Testis (tissue), 2 donors: ENCODE measurements around the gene TP53AIP1.

Source experiments
- CTCF ChIP-seq, 3 experiments: fragments of 450-650 bp in 2 of 3; fragments of 200-600 bp in 1 of 3; sonication (generic) in 1 of 3; IDR thresholded peaks; one replicate each; pipeline ENCODE4 v1.5.1; 2016 to 2019; ENCODE audit warnings: antibody characterized with exemption in 3 of 3, mild to moderate bottlenecking in 2 of 3, moderate library complexity in 1 of 3
- POLR2A ChIP-seq: fragments of 450-650 bp; IDR thresholded peaks from one replicate; pipeline ENCODE4 v1.6.1; 2017; ENCODE audit warnings: antibody characterized with exemption, mild to moderate bottlenecking, moderate library complexity

GRCh38 chr11:128897826-128898225 is 44.8 kb downstream of the TP53AIP1 start:
- TF ChIP-seq POLR2A: no peak
- TF ChIP-seq CTCF (IDR thresholded peaks at IDR 0.05): no peak
